D721Med (cell line): Measurements from ENCODE around the gene HTR5A.

ENCODE experiments used
- DNase-seq: peaks from one replicate; pipeline ENCODE4 v3.0.0; 2011; ENCODE audit warnings: low spot score; ENCODE audit not compliant: insufficient read length
- FAIRE-seq: peaks from 2 replicates; lab custom pipeline; 2011; peaks lifted over from hg19 to GRCh38; lab: Jason Lieb, UNC
- TF ChIP-seq, protein P1 (sequence below): IDR thresholded peaks from 2 replicates; pipeline ENCODE4 v1.5.1; 2012; ENCODE audit warnings: mild to moderate bottlenecking, control low read depth; ENCODE audit not compliant: insufficient read depth; ENCODE audit errors: missing control alignments

The HTR5A gene

GRCh38 chr7:155084021-155084420 is 13.9 kb downstream of the HTR5A start:
- TF ChIP-seq, protein P1, sequence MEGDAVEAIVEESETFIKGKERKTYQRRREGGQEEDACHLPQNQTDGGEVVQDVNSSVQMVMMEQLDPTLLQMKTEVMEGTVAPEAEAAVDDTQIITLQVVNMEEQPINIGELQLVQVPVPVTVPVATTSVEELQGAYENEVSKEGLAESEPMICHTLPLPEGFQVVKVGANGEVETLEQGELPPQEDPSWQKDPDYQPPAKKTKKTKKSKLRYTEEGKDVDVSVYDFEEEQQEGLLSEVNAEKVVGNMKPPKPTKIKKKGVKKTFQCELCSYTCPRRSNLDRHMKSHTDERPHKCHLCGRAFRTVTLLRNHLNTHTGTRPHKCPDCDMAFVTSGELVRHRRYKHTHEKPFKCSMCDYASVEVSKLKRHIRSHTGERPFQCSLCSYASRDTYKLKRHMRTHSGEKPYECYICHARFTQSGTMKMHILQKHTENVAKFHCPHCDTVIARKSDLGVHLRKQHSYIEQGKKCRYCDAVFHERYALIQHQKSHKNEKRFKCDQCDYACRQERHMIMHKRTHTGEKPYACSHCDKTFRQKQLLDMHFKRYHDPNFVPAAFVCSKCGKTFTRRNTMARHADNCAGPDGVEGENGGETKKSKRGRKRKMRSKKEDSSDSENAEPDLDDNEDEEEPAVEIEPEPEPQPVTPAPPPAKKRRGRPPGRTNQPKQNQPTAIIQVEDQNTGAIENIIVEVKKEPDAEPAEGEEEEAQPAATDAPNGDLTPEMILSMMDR, result no peak
- no peak for FAIRE-seq

DNA sequence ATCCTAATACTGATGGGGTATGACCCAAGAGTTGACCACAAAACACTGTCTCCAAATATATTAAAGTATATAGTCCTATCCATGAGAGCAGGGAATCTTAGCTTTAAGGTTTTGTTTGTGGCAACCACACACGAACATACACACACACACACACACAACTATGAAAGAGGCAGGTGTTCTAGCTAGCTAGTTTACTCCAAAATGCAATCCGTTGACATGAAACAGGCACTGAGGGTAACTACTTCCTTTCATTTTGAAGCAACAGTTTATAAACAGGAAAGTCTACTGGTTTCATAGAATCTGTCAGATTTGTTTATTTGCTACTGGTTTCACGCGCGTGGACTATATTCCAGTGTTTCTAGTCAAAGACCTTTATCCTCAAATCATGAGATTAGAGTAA is 14.8 kb downstream of the HTR5A start:
- DNase-seq (no peak), FAIRE-seq (no peak)
- TF ChIP-seq, protein P1, result no peak

More at GRCh38 chr7:155084021-155084420, 13.9 kb downstream of the HTR5A start:
- no peak for DNase-seq

GRCh38 chr7:155090684-155091083 is 20.6 kb downstream of the HTR5A start:
- DNase-seq (no peak), FAIRE-seq (no peak)
- TF ChIP-seq, protein P1, result no peak

DNA sequence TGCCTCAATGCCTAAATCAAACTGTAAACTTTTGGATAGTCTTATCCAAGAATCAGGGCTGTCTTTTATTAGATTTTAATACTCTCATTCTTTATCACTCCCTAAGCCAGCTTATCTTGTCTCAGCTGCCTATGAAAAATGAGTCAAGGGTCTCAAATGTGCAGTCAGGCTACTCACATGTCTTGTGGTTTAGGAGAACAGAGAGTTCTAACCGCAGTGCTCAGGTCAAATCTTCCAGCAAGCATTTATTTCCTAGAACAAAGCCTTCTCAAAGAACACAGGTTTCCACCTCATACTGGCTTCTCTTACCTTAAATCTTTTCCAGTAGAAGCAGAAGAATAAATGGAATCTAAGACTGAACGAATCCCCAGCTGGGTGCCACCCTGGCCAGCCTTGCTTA is 23.5 kb downstream of the HTR5A start:
- FAIRE-seq, result no peak
- DNase-seq, result no peak
- TF ChIP-seq, protein P1, result no peak

- FAIRE-seq, result no peak
- TF ChIP-seq, protein P1, result no peak
- no peak for DNase-seq
Measured at GRCh38 chr7:155094636-155095135, 24.6 kb downstream of the HTR5A start.

GRCh38 chr7:155097338-155097737 is 27.2 kb downstream of the HTR5A start:
- TF ChIP-seq, protein P1, result no peak
- no peak for DNase-seq
- no peak for FAIRE-seq

DNA sequence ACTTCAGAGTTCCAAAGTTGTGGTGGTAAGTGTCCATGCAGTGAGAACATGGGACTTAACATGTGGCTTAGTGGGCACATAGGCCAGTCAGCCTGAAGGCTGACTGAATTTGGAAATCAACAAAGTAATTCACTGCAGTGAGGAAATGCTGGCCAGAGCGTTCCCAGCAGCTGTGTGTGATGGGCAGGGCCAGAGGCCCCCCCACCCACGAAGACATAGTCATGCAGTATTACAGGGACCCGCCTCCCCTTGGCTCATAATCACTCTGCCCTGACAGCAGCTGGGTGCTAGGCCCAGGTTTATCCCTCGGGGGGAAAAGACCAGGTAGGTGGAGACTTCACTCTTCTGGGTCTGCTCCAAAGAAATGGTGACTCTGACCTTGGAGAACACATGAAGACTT is 33.7 kb downstream of the HTR5A start:
- FAIRE-seq (no peak), DNase-seq (no peak)
- TF ChIP-seq, protein P1, result no peak
